D721Med (cell line): Measurements from ENCODE around the gene C11orf21.

Experiments used
- DNase-seq: peaks from one replicate; pipeline ENCODE4 v3.0.0; 2011; ENCODE audit warnings: low spot score; ENCODE audit not compliant: insufficient read length
- FAIRE-seq: peaks from 2 replicates; lab custom pipeline; 2011; peaks lifted over from hg19 to GRCh38; lab: Jason Lieb, UNC
- TF ChIP-seq, protein P1 (sequence below): IDR thresholded peaks from 2 replicates; pipeline ENCODE4 v1.5.1; 2012; ENCODE audit warnings: mild to moderate bottlenecking, control low read depth; ENCODE audit not compliant: insufficient read depth; ENCODE audit errors: missing control alignments

Gene C11orf21

DNA sequence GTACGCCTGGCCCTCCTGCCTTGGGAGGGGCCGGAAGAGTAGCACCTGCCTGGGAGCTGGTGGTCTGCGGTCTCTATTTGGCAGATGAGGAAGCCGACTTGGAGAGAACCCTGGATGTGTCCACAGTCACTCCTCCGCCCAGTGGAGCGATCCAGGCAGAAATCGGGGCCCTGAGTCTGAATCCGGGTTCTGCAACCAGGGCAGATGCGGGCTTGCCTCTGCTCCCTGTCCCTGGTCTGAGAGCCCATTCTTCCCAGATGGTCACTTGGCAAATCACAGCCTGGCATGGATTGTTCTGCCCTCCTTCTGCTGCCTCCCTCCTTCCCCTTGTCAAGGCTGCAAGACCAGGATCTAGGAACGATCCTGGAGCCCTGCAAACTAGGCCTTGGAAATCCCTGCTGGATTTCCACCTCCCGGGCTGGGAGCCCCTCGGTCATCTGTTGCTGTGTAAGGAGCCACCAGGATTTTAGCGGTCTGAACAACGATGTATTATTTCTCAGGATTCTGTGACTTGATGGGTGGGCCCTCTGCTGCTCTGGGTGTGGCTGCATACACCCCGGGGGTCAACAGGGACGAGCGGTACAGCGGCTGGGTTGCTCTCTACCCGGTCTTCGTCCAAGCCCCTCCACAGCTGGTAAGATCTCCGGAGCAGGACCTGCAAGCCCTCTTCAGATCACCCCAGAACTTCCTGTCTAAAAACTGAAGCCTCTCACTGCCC lies 29.3 kb downstream of the C11orf21 start:
- TF ChIP-seq, protein P1, sequence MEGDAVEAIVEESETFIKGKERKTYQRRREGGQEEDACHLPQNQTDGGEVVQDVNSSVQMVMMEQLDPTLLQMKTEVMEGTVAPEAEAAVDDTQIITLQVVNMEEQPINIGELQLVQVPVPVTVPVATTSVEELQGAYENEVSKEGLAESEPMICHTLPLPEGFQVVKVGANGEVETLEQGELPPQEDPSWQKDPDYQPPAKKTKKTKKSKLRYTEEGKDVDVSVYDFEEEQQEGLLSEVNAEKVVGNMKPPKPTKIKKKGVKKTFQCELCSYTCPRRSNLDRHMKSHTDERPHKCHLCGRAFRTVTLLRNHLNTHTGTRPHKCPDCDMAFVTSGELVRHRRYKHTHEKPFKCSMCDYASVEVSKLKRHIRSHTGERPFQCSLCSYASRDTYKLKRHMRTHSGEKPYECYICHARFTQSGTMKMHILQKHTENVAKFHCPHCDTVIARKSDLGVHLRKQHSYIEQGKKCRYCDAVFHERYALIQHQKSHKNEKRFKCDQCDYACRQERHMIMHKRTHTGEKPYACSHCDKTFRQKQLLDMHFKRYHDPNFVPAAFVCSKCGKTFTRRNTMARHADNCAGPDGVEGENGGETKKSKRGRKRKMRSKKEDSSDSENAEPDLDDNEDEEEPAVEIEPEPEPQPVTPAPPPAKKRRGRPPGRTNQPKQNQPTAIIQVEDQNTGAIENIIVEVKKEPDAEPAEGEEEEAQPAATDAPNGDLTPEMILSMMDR: no peak
- FAIRE-seq: no peak
- no peak for DNase-seq

DNA sequence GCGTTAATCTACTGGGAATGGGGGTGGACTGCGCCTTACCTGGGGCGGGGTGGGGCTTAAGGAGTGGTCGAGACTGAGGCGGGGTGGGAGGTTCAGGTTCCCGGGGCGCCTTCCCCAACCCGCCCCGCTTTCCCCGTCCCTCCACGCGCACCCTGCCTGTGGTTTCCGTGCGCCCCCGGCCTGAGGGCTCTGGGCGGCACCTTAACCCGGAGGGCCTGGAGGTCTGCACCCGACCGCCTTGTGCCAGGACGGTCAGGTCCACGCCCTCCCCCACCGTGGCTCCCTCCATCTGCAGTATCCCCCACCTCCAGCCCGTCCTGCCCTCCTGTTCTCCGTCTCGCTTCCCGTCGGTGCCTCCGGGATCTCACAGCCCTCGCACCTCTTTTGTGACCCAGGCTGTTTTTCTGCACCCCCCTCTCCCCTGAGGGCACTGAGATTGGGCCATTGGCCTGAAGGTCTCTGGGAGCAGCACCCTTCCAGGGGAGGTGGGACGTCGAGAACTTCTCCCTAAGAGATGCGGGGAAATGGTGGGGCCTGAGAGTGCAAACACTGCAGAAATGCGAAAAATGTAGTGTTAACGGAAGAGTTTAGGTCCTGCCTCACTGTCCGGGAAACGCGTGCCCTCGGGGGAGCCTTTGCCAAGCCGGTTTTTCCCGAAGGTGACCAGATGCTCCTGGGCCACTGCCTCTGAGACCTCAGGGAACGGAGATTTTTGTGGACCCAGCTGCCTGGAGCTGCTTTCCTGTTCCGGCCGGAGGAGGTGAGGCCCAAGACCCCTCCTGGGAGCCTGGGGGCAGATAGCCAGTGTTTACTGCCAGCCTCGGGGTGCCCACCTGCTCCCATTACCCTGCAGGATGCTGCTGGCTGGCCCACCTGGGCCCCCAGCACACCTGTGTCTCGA lies 30.1 kb downstream of the C11orf21 start:
- FAIRE-seq (no peak), DNase-seq (no peak)
- TF ChIP-seq, protein P1: no peak

DNA sequence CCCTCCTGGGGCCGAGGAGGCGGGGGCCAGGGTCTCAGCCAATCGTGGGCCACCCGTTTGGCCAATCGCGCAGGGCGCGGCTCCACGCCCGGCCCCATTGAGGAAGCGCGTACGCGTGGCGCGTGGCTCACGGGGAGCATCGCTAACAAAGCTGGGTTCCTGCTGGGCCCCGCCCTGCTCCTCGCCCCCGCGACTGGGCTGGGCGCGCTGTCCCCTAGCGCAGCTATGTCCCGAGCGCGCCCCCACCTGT lies 30.7 kb downstream of the C11orf21 start:
- no peak for DNase-seq
- FAIRE-seq: no peak
- TF ChIP-seq, protein P1: no peak

DNA sequence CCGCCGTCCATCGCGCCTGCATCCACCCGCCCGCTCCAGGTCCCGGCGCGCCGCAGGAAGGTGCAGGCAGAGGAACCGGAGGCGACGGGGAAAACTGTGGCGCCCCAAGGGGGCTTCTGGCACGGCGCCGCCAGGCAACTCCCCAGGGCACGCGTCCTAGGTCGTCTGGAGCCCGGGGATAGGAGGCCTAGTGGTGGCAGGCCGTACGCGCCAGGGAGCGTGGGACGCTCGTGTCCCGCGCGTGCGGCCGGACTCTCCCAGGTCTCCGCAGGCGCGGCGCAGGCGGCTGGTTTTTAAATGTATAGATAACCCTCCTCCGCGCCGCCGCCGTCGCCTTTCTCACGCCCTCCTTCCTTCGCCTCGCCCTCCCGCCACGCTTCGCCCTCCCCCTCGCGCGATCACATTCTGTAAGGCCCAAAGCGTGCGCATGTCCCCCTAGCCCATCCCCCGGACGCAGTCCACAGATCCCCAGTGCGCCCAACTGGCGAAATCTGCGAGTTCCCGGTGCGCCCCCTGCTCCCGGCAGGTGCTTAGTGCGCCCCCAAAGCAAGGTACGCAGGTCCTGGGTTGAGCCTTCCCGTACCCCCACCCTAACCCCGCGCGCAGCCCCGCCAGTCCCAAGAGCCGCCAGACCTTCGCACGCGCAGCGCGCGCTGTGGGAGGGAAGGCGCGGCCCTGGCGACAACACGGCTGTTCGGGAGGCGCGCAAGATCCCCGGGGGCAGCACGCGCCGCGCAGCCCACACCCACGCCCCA lies 31.2 kb downstream of the C11orf21 start, which contains the start of gene ASCL2:
Gene ASCL2 (minus strand): TSS at position 267 of the 755 bp plus-strand sequence. CDS start 256 bp downstream, at position 11.
- FAIRE-seq: no peak
- TF ChIP-seq, protein P1: no peak
- no peak for DNase-seq

DNA sequence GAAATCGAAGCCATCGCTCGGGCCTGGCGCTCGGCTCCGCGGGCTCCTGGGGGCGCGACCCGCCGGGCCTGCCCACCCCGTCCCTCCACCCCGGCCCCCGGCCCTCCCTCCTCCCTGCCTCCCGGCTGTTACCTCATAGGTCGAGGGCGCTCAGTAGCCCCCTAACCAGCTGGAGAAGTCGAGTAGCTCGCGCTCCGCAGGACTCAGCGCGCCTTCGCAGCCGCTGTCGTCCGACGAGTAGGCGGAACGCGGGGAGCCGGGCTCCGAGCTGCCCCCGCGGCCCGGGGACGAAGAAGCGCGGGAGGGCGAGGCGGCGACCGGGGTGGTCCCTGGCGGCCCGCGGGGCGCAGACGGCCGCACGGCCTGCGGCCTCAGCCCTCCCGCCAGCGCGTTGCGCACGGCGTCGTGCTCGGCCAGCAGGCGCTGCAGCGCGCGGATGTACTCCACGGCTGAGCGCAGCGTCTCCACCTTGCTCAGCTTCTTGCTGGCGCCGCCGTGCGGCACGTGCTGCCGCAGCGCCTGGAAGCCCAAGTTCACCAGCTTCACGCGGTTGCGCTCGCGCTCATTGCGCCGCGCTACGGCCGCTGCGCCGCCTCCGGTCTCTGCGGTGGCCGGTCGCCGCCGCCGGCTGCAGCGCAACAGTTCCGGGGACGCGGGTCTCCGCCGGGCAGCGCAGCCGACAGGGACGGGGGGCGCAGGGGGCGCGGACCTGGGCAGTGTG lies 32.0 kb downstream of the C11orf21 start:
- no peak for DNase-seq
- TF ChIP-seq, protein P1: no peak
- FAIRE-seq: no peak

DNA sequence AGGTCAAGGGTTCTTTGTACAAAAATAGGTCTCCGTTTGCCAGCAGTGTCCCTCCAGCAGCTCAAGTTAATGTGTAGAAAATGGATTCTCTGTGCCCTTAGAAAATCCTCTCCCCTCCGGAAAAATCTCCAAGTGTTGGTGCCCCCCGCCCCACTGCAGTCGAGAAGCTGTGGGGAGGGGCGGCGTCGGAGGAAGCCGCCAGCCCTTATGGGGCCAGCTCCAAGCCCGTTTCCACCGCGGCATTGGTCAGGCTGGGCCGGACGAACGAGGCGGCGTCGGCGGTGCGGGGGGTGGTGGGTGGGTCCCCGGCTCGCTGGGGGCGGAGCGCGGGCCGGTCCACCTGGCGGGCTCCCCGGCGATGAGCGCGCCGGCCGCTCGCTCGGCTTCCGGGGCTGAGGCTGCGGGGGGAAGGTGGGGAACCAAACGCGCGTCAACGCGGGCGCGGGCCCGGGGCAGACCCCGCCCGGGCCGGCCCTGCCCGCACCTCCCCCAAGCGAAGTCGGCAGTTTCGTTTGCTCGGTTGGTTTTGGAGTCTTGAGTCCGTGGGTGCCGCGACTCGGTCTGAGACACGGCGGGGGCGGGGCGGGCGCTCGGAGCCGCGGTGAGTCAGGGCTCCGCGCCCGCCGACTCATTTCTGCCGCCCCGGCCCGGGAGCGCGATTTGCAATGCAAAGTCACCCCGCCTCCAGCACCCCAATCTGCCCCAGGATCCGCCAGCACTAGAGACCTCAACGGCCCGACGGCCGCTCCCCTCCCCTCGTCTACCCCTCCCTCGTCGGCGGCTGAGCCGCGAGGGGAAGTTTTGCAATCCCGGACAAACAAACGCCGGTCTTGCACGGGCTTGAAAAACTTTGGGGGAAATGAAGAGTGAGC lies 32.8 kb downstream of the C11orf21 start:
- TF ChIP-seq, protein P1: no peak
- DNase-seq (no peak), FAIRE-seq (no peak)
